AG08396 (cell line): Measurements from ENCODE around the gene WBP1L.
A peak's percentile ranks its signal among the peaks of the same experiment; 100 is the strongest.

Source experiments
- DNase-seq: peaks from one replicate; pipeline ENCODE4 v3.0.0; 2012; ENCODE audit warnings: low spot score, mixed read lengths

The WBP1L gene

DNA sequence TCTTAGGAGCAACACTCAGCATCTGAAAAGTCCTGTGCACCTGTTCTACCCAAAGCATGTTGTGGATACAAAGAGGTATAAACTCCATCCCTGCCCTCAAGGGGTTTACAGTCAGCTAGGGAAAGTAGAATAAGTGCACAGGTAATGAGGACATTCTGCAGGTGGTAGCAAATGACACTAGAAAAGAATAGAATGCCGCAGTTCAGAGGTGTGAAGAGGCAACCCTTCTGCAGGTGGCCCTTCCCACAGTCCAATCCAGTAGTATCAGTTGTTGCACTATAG is 36.7 kb downstream of the WBP1L start:
- DNase-seq: no peak

DNA sequence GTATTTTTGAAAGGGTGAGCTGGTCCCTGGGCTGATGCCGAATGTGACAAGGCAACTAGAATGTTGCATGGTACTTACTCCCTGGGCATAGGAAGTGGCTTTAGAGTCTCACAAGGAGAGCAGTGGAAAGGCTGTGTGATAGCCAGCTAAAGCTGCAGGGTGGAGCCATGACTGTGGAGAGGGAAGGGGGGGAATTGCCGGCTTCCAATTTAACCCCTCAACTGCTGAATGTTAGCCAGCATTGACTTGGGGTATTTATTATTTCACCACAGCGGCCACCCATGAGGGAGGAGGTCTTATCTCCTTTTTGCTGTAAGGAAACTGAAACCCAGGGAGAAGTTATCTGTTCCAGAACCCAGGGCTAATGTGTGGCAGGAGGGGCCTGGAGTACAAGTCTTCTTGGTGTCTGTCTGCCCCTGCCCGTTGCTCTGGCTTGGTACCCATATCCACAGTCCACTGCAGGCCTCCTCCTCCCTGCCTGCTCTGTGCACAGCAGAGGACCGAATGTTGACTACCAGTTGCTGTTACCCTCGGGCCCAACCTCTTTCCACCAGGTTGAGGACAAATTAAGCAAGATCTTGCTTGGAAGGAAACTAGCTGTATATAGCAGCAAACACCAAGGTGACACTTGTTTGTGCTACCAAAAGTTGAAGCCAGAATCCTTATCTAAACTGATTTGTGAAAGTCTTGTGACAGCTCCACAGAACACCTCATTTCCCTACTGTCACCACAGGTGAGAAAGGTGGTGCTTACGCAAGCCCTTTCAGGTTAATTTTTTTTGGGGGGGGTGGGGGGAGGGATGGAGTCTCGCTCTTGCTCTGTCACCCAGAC is 37.6 kb downstream of the WBP1L start:
- DNase-seq: no peak

DNA sequence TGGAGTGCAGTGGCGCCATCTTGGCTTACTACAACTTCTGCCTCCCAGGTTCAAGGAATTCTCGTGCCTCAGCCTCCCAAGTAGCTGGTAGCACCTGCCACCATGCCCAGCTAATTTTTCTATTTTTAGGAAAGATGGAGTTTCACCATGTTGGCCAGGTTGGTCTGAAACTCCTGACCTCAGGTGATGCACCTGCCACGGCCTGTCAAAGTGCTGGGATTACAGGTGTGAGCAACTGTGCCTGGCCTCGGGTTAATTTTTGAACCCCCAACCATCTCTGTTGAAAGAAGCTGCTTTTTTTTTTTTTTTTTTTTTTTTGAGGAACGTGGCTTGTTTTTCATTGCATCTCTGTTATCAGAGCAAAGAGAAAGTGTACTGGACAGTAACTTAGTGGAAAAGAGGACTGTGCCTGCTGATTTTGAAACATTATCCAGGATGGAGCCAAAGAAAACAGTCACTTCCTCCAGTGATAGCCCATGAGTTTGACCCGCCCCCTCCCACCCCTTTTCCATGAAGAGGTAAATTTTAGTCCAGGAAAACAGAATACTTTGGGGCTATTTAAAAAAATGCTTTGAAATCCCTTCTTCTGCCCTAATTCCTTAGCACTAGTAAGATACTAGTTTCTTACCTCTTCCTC is 38.3 kb downstream of the WBP1L start:
- DNase-seq: no peak

DNA sequence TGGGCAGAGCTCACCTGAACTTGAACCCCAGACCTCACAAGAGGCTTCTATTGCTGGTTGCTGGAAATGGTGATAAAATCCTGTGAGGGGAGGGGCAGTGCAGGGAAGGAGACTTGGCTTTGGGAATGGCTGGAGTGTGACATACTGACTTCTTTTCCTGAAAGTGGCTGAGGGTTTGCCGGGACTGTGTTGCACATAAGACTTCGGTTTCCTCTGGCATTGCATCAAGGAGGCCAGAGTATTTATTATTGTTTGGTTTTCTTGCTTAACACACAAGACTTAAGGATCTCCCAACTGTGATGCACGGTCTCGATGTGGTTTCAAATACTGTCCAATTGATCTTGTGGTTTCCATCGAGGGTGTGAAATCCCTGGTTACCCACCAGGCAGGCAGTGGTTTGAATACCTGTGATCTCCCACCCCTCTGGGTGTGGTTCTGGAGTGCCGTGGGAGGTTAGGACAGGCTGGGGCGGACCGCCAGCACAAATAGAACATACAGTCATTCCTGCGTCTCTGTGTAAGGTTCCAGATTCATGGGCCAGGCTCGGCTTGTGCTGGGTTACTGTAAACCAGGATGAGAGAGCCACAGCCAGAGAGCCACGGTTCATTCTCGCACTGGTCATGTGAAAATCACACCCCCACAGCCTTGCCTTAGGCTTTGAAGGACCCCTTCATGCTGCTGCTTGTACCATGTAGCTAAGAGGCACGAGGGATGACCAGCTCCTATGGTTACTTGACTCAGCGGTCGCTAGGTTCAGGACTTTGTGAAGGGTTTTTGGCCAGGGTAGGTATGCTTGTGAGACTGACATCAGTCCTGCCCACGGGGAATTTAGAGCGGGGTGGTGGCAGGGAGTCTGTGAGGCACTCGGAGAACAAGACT is 39.2 kb downstream of the WBP1L start:
- peak; percentile 61 for DNase-seq

DNA sequence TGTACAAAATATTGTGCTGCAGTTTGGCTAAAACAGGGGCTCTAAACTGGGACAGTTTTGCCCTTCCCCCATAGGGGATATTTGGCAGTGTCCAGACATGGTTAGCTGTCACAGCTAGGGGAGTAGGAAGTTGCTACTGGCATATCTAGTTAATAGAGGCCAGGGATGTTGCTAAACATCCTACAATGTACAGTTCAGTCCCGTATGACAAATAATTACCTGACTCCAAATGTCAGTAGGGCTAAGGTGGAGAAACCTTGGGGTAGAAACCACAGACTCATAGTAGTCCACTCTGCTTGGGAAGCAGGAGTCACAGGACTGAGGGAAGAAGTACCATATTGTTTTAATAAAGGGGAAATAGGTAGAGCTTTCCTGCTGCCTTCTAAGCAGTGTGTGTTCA is 39.8 kb downstream of the WBP1L start:
- DNase-seq: no peak

DNA sequence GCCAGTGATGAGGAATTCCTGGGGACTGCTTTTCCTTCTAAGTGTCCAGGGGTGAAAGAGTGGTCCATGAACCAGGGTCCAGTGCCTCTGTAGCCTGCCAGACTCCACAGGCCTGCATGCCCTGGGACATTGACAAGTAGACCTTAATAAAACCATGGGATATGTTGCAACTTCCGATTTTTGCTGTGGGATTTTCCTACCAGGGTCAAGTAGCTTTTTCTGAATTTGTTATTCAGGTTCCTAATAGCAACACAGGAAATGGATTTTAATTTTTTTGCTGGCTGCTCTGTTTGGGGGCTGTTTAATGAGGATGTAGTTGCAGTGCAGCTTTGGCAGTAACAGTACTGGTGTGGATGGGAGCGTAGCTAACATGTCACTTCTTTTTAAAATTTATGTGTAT is 42.1 kb downstream of the WBP1L start:
- no peak for DNase-seq

DNA sequence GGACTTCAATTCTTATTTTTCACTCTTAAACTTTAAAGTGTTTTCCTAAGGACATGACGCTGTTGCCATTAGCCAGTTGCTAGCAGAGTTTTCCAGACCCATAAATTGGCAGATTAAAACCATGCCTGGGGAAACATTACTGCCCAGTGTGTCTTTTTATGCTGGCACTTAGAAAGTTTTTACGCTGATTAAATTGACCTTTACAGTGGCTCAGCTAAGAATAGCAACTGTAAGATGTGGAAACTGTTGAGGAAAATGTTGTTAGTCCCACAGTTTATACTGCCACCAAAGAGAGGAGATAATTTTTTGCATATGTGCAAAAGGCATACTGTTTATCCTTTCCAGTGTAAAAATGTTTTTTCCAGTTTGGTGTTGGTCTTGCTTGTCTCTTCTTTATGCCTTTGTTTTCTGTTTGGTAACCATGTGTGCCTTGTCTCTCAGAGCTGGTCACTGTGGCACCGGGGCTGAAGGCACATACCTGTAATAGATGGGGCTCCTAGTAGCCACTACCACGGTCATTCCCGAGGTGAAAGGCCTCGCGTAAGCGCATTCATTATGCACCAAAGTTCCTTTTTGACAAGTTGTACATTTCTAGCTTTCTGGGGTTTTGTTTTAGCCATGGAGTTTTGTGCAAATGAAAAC is 48.1 kb downstream of the WBP1L start:
- DNase-seq: no peak

DNA sequence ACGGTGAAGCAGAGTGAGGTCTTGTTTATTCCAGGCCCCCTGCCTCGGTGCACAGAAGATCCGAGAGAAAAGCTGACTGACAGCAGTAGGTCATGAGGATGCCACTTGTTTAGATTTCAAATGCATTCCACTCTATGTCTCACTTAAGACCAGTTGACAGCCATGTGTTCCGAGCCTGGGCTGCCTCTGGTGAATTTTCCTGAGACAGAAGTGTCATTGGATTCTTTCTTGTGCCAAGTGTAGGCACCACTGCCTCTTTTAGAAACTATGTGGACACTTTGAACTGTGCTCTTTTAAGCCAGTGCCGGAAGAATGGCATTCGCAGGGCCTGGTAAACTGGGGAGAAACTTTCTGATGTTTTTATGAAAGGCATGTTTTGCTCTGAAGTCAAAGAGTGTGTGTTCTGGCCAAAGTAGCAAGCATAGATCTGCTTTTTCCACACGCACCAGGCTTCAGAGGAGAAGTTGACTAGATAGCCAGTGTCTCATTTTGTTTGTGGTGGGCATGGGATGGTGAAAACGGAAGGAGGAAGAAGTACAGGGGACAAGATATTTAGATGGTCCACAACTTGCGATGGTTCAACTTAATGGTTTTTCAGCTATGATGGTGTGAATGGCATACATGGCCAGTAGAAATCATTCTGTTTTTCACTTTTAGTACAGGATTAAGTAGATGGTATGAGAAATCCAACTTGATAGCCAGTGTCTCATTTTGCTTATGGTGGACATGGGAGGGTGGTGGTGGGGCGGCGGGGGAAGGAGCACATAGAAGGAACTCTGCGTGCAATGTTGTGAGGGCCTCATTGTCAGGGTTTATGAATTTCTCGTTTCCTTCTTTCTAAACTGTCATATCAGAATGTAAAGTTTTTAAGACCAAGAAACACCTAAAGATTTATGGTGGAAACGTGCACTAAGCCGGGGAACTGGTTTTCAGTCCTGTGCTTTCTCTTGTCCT is 52.0 kb downstream of the WBP1L start:
- DNase-seq: no peak

DNA sequence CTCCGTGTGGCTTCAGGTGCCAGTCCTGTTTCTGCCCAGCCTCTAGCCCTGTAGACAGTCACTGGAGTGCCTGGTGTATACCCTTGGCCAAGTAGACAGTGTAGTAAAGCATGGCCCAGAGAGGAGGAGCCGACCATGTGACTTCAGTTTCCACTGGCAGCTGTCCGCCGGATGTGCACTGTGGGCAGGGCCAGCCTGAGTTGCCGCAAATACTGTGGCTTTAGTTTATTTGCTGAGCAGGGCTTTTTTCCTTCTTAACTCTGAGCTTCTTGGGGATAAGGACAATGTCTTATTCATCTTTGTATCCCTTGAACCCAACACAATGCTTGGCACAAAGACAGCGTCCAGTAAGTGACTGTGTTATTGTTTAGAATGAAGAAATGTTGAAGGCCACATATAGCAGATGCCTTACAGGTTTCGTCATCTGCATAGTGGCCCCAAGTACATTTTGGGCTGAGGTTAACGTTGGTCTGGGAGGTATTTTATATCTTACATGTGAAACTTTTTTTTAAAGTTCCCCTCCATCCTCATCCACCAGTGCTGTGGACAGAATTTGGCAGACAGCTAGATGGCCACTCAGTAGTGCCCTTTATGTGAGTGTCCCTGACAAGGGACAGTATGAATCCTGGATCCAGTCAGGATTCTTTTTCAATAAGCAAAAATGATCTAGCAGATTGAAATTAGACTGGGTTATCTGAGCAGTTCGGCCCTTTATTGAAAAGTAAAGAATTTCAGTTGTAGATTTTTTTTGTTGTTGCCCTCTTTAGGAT is 52.8 kb downstream of the WBP1L start:
- DNase-seq: peak; percentile 59

DNA sequence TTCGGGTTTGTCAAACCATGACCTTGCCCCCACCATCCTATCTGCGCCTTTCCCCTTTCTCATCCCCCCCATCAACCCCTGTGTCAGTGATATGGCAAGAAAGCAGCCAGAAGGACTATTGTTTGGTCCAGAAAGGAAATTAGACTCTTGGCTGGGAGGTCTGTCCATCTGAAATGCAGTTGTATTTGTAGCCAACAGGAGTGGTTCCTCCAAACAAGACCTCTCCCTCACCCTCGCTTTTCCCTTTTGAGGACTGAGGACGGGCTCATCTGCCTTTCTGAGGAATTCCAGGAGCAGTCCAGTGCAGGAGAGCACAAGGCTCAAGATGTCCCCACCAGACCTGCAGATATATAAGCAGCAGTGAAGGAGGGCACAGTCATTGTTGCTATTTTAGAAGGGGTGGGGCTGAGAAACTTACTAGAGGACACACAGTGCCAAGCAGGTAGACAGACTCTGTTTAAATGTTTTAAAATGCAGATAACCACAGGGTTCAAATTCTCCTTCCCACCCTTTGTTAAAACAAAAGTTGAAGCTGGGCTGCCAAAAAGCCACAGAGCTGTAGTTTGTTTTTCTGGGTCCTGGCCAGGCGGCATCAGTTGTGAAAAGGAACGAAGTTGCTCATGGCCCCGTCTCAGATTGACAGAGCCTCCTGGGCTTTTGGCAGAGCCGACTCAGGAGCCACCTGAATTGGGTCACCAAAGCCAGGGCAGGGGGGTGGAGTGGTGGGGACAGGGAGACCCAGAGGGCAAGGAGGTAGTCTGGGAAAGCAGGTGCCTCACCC is 56.1 kb downstream of the WBP1L start:
- no peak for DNase-seq

DNA sequence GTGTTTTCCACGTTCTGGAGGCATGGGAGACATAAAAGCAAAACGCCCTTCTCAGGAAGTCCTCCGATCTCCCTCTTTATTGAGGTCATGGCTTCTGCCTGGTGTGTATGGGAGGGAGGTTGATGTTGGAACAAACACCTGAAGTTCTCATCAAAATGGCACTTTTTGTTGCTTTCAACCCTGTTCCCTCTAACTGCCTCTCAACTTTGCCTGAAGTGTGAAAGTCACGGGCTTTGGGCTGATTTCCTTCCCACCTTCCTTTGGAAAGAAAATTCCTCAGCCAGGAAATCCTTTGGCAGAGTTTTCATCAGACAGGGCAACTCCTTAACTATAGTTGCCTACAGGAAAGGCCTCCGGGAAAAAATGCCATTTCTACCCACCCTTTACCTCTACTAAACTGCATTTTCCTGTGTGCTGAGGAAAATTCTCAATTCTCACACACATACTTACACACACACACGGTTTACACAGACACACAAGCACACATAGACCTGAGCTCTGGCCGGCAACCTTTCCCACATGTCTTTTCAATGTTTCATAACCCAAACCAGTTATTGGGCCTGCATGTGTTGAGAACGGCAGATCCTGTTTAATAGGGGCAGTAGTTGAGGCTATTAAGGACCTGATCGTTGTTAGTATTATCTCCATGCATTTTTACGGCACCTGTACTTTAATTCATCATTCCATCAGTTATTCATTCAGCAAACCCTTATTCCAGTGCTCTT is 57.0 kb downstream of the WBP1L start:
- DNase-seq: no peak

DNA sequence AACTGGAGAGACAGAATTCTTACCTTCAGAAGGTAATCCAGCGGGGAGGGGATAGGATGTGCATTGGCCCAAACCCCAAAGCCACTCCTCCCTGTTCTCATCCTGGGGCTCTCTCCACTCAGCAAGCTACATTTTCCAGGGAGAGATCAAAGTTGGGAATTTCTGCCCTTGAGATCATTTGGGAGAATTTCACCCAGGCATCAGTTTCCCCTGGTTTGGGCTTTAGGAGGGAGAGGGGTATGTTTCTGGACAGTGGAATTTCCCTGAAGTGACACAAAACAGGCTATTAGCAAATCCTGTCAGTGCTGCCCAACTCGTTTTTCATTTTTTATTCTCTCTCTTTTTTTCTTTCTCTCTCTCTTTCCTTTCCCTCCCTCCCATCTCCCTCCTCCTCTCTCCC is 57.7 kb downstream of the WBP1L start:
- DNase-seq: no peak

DNA sequence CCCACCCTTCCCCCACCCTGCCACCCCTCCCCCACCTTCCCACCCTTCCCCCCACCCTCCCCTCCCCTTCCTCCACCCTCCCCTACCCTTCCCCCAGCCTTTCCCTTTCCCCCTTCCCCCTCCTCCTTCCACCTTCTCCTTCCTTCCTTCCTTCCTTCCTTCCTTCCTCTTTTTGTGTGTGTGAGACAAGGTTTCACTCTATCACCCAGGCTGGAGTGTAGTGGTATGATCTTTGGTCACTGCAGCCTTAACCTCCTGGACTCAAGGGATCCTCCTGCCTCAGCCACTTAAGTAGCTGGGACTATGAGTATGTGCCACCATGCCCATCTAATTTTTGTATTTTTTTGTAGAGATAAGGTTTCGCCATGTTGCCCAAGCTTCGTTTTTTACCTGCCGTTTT is 58.2 kb downstream of the WBP1L start:
- no peak for DNase-seq

DNA sequence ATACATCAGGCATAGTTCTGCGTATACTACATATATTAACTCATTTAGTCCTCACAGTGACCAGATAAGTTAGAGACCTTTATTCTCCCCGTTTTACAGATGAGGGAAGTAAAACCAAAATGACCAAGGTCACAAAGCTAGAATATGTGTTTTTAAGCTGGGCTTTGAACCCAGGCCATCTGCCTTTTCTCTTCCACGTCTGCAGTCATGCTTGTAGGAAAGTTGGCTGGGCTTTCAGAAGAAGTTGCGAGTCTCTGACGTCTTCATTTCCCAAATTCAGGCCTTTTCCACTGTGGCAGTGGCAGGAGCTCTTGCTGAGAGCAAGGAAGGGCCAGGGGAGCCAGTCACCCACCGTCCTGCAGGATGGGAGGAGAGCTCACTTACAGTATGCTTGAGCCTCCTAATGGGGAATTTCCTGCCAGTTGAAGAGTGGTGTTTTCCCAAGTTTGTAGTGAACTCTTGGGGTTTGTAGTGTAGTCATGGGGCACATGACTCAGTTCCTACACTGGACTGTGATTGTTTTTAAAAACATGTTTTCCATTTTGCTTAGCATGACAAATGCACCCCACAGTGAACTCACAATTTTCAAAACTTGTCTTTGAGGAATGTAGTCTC is 59.3 kb downstream of the WBP1L start:
- peak; percentile 67 for DNase-seq

DNA sequence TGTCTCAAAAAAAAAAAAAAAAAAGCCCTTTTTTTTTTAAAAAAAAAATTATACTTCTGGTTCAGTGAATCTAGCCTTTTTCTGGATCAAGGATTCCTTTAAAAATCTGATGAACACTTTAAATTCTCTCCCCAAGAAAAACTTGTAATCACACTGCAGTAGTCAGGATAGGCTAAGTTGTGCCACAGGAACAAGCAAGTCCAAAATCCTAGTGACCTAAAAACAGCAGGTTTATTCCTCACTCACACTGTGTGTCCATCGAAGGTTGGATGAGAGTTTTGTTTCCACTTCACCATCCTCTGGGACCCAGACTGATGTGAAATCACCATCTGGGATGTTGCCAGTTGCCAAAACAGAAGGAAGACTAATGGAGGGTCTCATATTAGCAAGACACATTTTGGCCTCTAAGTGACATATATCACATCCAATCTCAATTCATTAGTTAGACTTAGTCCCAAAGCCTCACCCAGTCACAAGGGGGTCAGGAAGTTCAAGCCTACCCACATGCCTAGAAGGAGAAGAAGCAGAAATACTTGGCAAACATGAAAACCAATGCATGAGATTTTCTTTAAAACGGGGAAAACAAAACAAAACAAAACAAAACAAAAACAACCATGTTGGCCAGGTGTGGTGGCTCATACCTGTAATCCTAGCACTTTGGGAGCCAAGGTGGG is 60.8 kb downstream of the WBP1L start:
- no peak for DNase-seq

DNA sequence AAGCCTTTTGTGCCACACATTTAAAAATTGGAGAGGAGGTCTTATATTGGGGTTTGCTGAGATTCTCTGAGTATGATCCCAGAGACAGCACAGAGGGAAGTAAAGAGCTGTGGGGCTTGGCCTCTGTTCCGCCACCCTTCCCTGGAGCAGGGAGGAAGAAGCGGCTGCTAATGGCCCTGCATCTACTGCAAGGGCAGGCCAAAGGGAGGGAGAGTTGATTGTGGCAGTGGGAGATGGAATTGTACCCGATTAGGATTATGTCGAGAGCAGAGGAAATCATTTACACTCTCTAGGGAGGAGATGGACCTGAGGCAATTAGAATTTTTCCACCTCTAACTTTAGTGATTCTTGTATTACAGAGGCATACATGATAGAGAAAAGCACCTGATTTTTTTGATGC is 64.6 kb downstream of the WBP1L start:
- no peak for DNase-seq

DNA sequence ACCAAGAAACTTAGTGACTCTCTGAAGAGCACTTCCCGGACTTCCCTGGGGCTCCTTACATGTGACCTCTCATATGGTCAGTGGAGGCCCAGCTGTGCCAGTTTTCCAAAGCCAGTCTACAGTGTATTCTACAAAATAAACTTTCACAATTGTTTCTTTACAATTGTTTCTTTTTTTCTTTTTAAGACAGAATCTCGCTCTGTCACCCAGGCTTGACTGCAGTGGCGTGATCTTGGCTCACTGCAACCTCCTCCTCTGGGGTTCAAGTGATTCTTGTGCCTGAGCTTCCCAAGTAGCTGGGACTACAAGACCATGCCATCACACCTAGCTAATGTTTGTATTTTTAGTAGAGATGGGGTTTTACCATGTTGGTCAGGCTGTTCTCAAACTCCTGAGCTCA is 67.6 kb downstream of the WBP1L start:
- DNase-seq: no peak

DNA sequence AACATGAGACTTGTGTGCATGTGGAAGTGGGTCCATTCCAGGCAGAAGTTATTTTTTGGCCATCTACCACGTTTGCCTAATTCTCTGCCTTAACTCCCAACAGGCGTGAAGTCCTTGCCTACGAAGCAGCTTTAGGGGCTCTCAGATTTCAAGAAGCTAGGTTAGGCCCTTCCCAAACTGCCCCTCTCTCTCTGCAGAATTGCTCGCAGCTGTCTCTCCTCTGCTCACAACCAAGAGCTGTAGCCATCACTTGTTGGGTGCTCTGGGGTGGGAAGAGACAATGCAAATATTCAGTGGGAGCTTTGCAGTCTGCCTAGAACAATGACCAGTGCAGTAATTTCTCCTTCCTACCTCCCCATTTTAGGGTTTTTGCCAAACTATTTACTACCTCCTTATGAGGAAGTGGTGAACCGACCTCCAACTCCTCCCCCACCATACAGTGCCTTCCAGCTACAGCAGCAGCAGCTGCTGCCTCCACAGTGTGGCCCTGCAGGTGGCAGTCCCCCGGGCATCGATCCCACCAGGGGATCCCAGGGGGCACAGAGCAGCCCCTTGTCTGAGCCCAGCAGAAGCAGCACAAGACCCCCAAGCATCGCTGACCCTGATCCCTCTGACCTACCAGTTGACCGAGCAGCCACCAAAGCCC is 68.6 kb downstream of the WBP1L start:
- DNase-seq: no peak
